HG02610 (cell line): ENCODE results near the gene KRT9.
"Not testable (repeated sequence)": the region's sequence is repeated elsewhere in the genome, so short reads cannot be mapped to it uniquely, and the experiment has no call there.

Experiments
- ATAC-seq: cut with Tn5 transposase; IDR thresholded peaks from one replicate; pipeline ENCODE4 v1.9.1; 2021; ENCODE audit warnings: mild to moderate bottlenecking, moderate library complexity; ENCODE audit not compliant: unreplicated experiment

KRT9 gene

GRCh38 chr17:41580244-41580575 is 8.4 kb upstream of the KRT9 start:
- no peak for ATAC-seq

- ATAC-seq = peak; percentile 59
These were observed 7.8 kb upstream of the KRT9 start for GRCh38 chr17:41579484-41580243.

GRCh38 chr17:41578971-41579370 is 7.1 kb upstream of the KRT9 start:
- ATAC-seq = no peak

- no peak for ATAC-seq
These were observed 6.7 kb upstream of the KRT9 start for GRCh38 chr17:41578538-41578937.

GRCh38 chr17:41576740-41577139 is 4.9 kb upstream of the KRT9 start:
- not testable (repeated sequence) for ATAC-seq

- no peak for ATAC-seq
These were observed 3.5 kb upstream of the KRT9 start for GRCh38 chr17:41575336-41575735.

- no peak for ATAC-seq
These were observed 4.5 kb downstream of the KRT9 start for GRCh38 chr17:41567317-41567716.

GRCh38 chr17:41565338-41565737 is 6.5 kb downstream of the KRT9 start:
- ATAC-seq = no peak

- no peak for ATAC-seq
These were observed 8.2 kb downstream of the KRT9 start for GRCh38 chr17:41563607-41564170.

- no peak for ATAC-seq
These were observed 10.3 kb downstream of the KRT9 start for GRCh38 chr17:41561554-41561953.

- no peak for ATAC-seq
These were observed 12.3 kb downstream of the KRT9 start for GRCh38 chr17:41559548-41559947.

GRCh38 chr17:41556931-41557330 is 14.9 kb downstream of the KRT9 start:
- ATAC-seq = no peak

GRCh38 chr17:41556306-41556705 is 15.6 kb downstream of the KRT9 start:
- no peak for ATAC-seq

- no peak for ATAC-seq
These were observed 16.6 kb downstream of the KRT9 start for GRCh38 chr17:41555105-41555887.

- no peak for ATAC-seq
These were observed 17.7 kb downstream of the KRT9 start for GRCh38 chr17:41553987-41554680.

GRCh38 chr17:41553176-41553575 is 18.7 kb downstream of the KRT9 start:
- ATAC-seq = no peak

- no peak for ATAC-seq
These were observed 19.4 kb downstream of the KRT9 start for GRCh38 chr17:41552455-41552854.

- ATAC-seq = no peak
These were observed 20.5 kb downstream of the KRT9 start for GRCh38 chr17:41551365-41551764.

- ATAC-seq = no peak
These were observed 22.2 kb downstream of the KRT9 start for GRCh38 chr17:41549596-41550039.

GRCh38 chr17:41548844-41549595 is 22.8 kb downstream of the KRT9 start:
- no peak for ATAC-seq
